SU-DHL-6 (cell line): Measurements from ENCODE around the gene PRMT1.

Experiments
- H2AFZ ChIP-seq: fragments of 200-600 bp; sonication (generic); 2 replicates; pipeline ENCODE4 v1.6.1; 2014; ENCODE audit warnings: low read depth, mild to moderate bottlenecking, moderate library complexity, mixed read lengths, antibody characterized with exemption, low read length; ENCODE audit not compliant: severe bottlenecking
- H3F3A ChIP-seq: fragments of 200-600 bp; shearing (Covaris generic); 2 replicates; pipeline ENCODE4 v1.6.0; 2016; ENCODE audit warnings: antibody characterized with exemption, mild to moderate bottlenecking; ENCODE audit not compliant: insufficient read depth
- H3K27ac ChIP-seq: fragments of 200-600 bp; sonication (generic); 2 replicates; pipeline ENCODE4 v1.5.1; 2016; ENCODE audit warnings: low read depth, mild to moderate bottlenecking, low read length, moderate library complexity, mixed read lengths
- H3K27me3 ChIP-seq: fragments of 200-600 bp; sonication (generic), shearing (Covaris generic); 2 replicates; pipeline ENCODE4 v1.6.0; 2014; ENCODE audit warnings: mild to moderate bottlenecking, low read length
- H3K36me3 ChIP-seq: fragments of 200-600 bp; sonication (generic); 2 replicates; pipeline ENCODE4 v1.6.1; 2014; ENCODE audit warnings: mild to moderate bottlenecking, low read length, mixed read lengths
- H3K4me2 ChIP-seq: fragments of 300-600, 200-600 bp; shearing (Covaris generic), sonication (generic); 2 replicates; pipeline ENCODE4 v1.6.0; 2014; ENCODE audit warnings: low read length, low read depth, mild to moderate bottlenecking; ENCODE audit not compliant: poor library complexity, severe bottlenecking
- H3K4me3 ChIP-seq: fragments of 200-600 bp; sonication (generic); 2 replicates; pipeline ENCODE4 v1.5.1; 2014; ENCODE audit warnings: antibody characterized with exemption, low read length, mild to moderate bottlenecking, mixed read lengths; ENCODE audit not compliant: insufficient read depth, poor library complexity, severe bottlenecking
- H3K79me2 ChIP-seq: fragments of 200-600 bp; sonication (generic); 2 replicates; pipeline ENCODE4 v1.6.1; 2014; ENCODE audit warnings: mild to moderate bottlenecking, low read length, moderate library complexity; ENCODE audit not compliant: insufficient read depth
- H3K9ac ChIP-seq: fragments of 200-600 bp; sonication (generic); 2 replicates; pipeline ENCODE4 v1.7.0; 2014; ENCODE audit warnings: mild to moderate bottlenecking, low read length
- H3K9me2 ChIP-seq: fragments of 200-600 bp; sonication (generic); replicated peaks from 2 replicates; pipeline ENCODE4 v1.6.1; 2014; ENCODE audit warnings: low read length; ENCODE audit not compliant: insufficient read depth
- H3K9me3 ChIP-seq: fragments of 200-600 bp; sonication (generic); 2 replicates; pipeline ENCODE4 v1.6.1; 2014; ENCODE audit warnings: low read length, mixed read lengths; ENCODE audit not compliant: insufficient read depth
- H4K20me1 ChIP-seq: fragments of 200-600 bp; sonication (generic); 2 replicates; pipeline ENCODE4 v1.6.1; 2014; ENCODE audit warnings: low read depth, mild to moderate bottlenecking, antibody characterized with exemption, low read length, moderate library complexity, mixed read lengths
- CTCF ChIP-seq: fragments of 200-600 bp; sonication (generic); IDR thresholded peaks from one replicate; pipeline ENCODE4 v1.5.1; 2017; ENCODE audit warnings: antibody characterized with exemption, mild to moderate bottlenecking, low read length, moderate library complexity; ENCODE audit not compliant: insufficient read depth, poor library complexity, severe bottlenecking
- EZH2phosphoT487 ChIP-seq: fragments of 200-600 bp; sonication (generic), shearing (Covaris generic); conservative IDR thresholded peaks from 2 replicates; pipeline ENCODE4 v1.6.1; 2018; ENCODE audit warnings: mild to moderate bottlenecking, antibody characterized with exemption, low read length, moderate library complexity, mixed read lengths

Gene PRMT1

GRCh38 chr19:49678985-49679770 is 2.1 kb downstream of the PRMT1 start:
- peaks cover 9% of the 10 kb centered on the region; the same call in 1 of the 2 replicates for H4K20me1 ChIP-seq
- no peaks in the 10 kb centered on the region for H3K9me2 ChIP-seq
- H2AFZ ChIP-seq: no peak overlapping the region
- peak overlapping the region; percentile 70 for H3K4me2 ChIP-seq
- peaks cover 15% of the 10 kb centered on the region for H3K36me3 ChIP-seq
- H3K27me3 ChIP-seq: no peaks in the 10 kb centered on the region
- TF ChIP-seq EZH2phosphoT487 (no peak), CTCF (no peak)
- peaks cover 50% of the 10 kb centered on the region for H3K79me2 ChIP-seq
- peaks cover 22% of the 10 kb centered on the region for H3F3A ChIP-seq
- peak overlapping the region; percentile 29 for H3K4me3 ChIP-seq
- peak overlapping the region; percentile 97 for H3K9ac ChIP-seq
- no peaks in the 10 kb centered on the region for H3K9me3 ChIP-seq
- peak overlapping the region; percentile 25; the same call in 1 of the 2 replicates for H3K27ac ChIP-seq

GRCh38 chr19:49679771-49680413 is 2.8 kb downstream of the PRMT1 start:
- Histone ChIP-seq H3K36me3 (peaks cover 15% of the 10 kb centered on the region), H3K4me3 (peak overlapping the region; percentile 29), H3K27ac (peak overlapping the region; percentile 27), H3K4me2 (peak overlapping the region; percentile 70), H2AFZ (no peak overlapping the region), H3K9me2 (no peaks in the 10 kb centered on the region), H3K9me3 (no peaks in the 10 kb centered on the region), H3K27me3 (no peaks in the 10 kb centered on the region), H4K20me1 (peaks cover 10% of the 10 kb centered on the region; the same call in 1 of the 2 replicates), H3K79me2 (peaks cover 50% of the 10 kb centered on the region), H3F3A (peaks cover 18% of the 10 kb centered on the region), H3K9ac (peak overlapping the region; percentile 97)
- TF ChIP-seq CTCF (no peak), EZH2phosphoT487 (no peak)

GRCh38 chr19:49680421-49681351 is 3.6 kb downstream of the PRMT1 start:
- TF ChIP-seq EZH2phosphoT487 (no peak), CTCF (peak; percentile 93)
- Histone ChIP-seq H4K20me1 (peaks cover 10% of the 10 kb centered on the region; the same call in 1 of the 2 replicates), H3K9ac (peak overlapping the region; percentile 97)

More at GRCh38 chr19:49680421-49681351, 3.6 kb downstream of the PRMT1 start:
- H3K27ac ChIP-seq: peak overlapping the region; percentile 27
- H2AFZ ChIP-seq: no peak overlapping the region
- peaks cover 50% of the 10 kb centered on the region for H3K79me2 ChIP-seq
- no peaks in the 10 kb centered on the region for H3K9me3 ChIP-seq
- H3K27me3 ChIP-seq: no peaks in the 10 kb centered on the region
- H3K36me3 ChIP-seq: peaks cover 19% of the 10 kb centered on the region
- H3F3A ChIP-seq: peaks cover 15% of the 10 kb centered on the region
- no peaks in the 10 kb centered on the region for H3K9me2 ChIP-seq
- H3K4me3 ChIP-seq: peak overlapping the region; percentile 12
- peak overlapping the region; percentile 70 for H3K4me2 ChIP-seq
